Transverse colon (tissue), 4 donors: Measurements from ENCODE around the gene TICRR.

Experiments used
- CTCF ChIP-seq, 5 experiments: fragments of 200-600 bp in 3 of 5; fragments of 450-650 bp in 2 of 5; sonication (generic) in 3 of 5; IDR thresholded peaks; 1 replicate in 2 of 5; 2 replicates in 3 of 5; pipeline ENCODE4 v1.5.1; 2016 to 2017; ENCODE audit warnings: antibody characterized with exemption in 5 of 5, inconsistent platforms in 3 of 5, mild to moderate bottlenecking in 2 of 5, moderate library complexity in 1 of 5
- POLR2A ChIP-seq: fragments of 450-650 bp; IDR thresholded peaks from one replicate; pipeline ENCODE4 v1.6.1; 2016; ENCODE audit warnings: antibody characterized with exemption, mild to moderate bottlenecking, moderate library complexity
- POLR2AphosphoS5 ChIP-seq, 3 donors: sonication (generic); formaldehyde crosslinking; IDR thresholded peaks; one replicate each; pipeline ENCODE4 v1.6.1; 2016; ENCODE audit warnings: antibody characterized with exemption in 3 of 3

DNA sequence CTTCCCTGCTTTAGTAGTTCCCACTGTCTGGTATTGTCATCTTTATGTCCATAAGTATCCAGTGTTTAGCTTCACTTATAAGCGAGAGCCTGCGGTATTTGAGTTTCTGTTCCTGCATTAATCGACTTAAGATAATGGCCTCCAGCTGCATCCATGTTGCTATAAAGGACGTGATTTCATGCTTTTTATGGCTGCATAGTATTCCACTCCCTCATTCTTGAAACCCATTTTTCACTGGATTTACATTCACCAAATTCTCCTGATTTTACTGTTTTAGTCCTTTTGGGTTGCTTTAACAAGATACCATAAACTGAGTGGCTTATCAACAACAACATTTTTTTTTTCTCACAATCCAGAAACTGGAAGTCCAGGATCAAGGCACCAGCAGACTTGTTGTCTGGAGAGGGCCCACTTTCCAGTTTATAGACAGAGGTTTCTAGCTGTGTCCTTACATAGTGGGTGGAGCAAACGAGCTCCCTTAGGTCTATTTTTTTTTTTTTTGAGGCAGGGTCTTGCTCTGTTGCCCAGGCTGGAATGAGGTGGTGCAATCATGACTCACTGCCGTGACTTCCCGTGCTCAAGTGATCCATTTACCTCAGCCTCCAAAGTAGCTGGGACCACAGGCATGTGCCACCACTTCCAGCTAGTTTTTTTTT is 6.1 kb upstream of the TICRR start:
- TF ChIP-seq CTCF (IDR thresholded peaks at IDR 0.05) (no peak), POLR2AphosphoS5 (IDR thresholded peaks at IDR 0.05) (no peak), POLR2A (no peak)
